ENCODE results near the gene BMP8A.
"Not testable (repeated sequence)": the region's sequence is repeated elsewhere in the genome, so short reads cannot be mapped to it uniquely, and the experiment has no call there.

The BMP8A gene

GRCh38 chr1:39484564-39484963 is 6.9 kb upstream of the BMP8A start:
- no peak overlapping the region for H3K4me3 ChIP-seq (ENCODE audit: low read depth, low read length)
- TF ChIP-seq CTCF (IDR thresholded peaks at IDR 0.05; ENCODE audit: low read depth, low read length), result no peak

GRCh38 chr1:39485046-39485803 is 6.2 kb upstream of the BMP8A start:
- H3K4me3 ChIP-seq (ENCODE audit: low read depth, low read length), result no peak overlapping the region
- no peak for TF ChIP-seq CTCF (IDR thresholded peaks at IDR 0.05; ENCODE audit: low read depth, low read length)

GRCh38 chr1:39488012-39488545 is 3.4 kb upstream of the BMP8A start:
- TF ChIP-seq CTCF (IDR thresholded peaks at IDR 0.05; ENCODE audit: low read depth, low read length), result no peak

GRCh38 chr1:39488793-39489566 is 2.5 kb upstream of the BMP8A start:
- TF ChIP-seq CTCF (IDR thresholded peaks at IDR 0.05; ENCODE audit: low read depth, low read length), result no peak
- H3K4me3 ChIP-seq (ENCODE audit: low read depth, low read length), result no peak overlapping the region

More at GRCh38 chr1:39488012-39488545, 3.4 kb upstream of the BMP8A start:
- H3K4me3 ChIP-seq (ENCODE audit: low read depth, low read length), result no peak overlapping the region

- TF ChIP-seq CTCF (IDR thresholded peaks at IDR 0.05; ENCODE audit: low read depth, low read length), result no peak
Observed at GRCh38 chr1:39489567-39490239, 1.7 kb upstream of the BMP8A start.

GRCh38 chr1:39490596-39491145 is 765 bp upstream of the BMP8A start:
- TF ChIP-seq CTCF (IDR thresholded peaks at IDR 0.05; ENCODE audit: low read depth, low read length), result no peak
- peak overlapping the region; percentile 37 for H3K4me3 ChIP-seq (ENCODE audit: low read depth, low read length)

More at GRCh38 chr1:39489567-39490239, 1.7 kb upstream of the BMP8A start:
- no peak overlapping the region for H3K4me3 ChIP-seq (ENCODE audit: low read depth, low read length)

GRCh38 chr1:39492118-39493042 is 944 bp downstream of the BMP8A start:
- H3K4me3 ChIP-seq (ENCODE audit: low read depth, low read length), result not testable (repeated sequence)

GRCh38 chr1:39493043-39493810 is 1.8 kb downstream of the BMP8A start:
- not testable (repeated sequence) for H3K4me3 ChIP-seq (ENCODE audit: low read depth, low read length)
